Measurements from ENCODE around the gene SLC25A1.

Gene SLC25A1

DNA sequence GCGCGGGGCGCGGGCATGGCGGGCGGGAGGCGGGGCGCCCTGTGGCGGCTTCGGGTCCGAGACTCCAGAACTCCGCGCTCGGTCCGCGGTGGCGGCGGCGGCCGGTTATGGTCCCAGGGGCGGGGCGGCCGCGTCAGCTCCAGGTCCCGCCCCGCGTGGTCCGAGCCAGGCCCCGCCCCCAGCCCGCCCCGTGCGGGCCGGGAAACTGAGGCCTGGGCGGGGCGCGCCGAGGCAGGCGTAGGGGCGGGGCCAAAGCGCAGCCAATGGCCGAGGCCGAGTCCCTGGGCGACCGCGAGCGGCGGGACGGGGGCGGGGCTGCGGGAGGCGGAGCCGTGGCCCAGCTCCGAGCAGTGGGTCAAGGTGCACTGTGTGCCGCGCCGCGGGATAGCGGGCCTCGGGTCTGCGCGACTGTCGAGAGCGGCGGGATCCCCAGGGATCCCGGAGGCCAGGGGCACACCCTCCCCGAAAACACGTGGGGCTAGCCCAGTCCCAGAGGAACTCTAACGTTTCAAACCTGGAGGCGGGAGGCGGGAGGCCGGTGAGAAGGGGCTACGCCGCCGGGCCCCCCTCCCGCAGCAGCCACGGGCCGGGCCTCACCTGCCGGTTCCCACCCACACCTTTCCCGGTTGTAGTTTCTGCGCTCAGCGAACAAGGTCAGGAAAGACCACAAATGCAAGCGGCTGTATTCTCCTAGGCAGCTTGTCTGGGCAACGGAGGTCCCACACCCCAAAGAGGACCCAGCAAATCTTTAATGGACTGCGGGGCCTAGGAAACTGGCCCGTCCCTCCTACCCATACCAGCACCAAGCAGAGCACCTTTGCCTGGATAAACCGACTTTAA lies at the start of gene SLC25A1:
Gene SLC25A1, minus strand, starts transcription at position 80 of the 840 bp plus-strand sequence. Its CDS starts 63 bp downstream, at position 17.
- DNase-seq (ENCODE audit: low read depth) = peak; percentile 89

DNA sequence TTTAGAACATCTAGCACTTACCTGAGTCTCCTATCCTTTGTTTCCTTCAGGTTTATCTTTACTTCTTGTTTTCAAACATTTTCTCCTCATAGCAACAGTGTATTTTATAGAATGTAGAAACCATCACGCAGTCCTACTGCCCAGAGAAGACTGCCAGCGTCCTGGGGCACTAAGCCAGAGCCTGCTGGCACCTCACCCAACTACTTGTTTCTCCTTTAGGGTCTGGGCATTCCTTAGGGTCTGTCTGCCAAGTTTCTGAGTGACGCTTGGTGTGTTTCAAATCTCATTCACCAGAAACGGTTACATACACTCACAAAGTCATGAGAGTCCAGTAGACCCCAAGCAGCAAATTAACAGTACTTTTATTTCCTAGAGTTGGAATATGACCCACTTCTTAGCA lies 49.6 kb upstream of the SLC25A1 start:
- DNase-seq (ENCODE audit: low read depth) = no peak

DNA sequence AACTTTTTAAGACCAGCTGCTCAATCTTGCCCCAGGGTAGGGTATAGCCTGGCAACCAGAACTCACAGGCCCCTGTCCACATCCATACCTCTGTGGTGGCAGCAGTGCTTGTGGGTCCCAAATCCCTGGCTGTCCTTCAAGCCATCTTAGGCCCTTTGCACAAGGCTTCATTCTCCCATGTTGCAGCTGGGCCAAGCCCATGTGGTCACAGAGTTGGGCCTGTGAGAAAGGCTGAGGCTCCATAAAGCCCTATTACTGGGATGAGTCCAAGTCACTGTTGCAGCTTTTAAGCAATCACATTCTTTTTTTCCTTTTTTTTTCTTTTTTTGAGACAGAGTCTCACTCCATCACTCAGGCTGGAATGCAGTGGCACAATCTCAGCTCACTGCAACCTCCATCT lies 47.9 kb upstream of the SLC25A1 start:
- DNase-seq (ENCODE audit: low read depth) = peak; percentile 6

DNA sequence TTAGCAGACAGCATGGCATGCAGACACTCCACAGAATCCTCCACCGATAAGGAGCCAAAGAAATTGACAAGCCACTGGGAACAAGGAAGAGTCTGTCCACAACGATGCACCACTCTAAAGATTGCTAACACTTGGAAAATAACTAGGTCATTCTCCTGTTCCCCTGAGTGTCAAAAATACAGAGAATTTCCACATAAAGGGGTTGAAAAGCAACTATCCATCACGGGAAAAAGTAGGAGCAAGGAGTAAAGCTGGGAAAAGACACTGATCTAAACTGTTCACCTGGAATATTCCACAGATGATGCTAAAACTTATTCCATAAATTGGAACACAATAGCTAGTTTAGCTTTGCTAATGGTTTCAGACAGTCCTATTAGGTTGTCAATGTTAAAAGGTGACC lies 47.0 kb upstream of the SLC25A1 start:
- no peak for DNase-seq (ENCODE audit: low read depth)

DNA sequence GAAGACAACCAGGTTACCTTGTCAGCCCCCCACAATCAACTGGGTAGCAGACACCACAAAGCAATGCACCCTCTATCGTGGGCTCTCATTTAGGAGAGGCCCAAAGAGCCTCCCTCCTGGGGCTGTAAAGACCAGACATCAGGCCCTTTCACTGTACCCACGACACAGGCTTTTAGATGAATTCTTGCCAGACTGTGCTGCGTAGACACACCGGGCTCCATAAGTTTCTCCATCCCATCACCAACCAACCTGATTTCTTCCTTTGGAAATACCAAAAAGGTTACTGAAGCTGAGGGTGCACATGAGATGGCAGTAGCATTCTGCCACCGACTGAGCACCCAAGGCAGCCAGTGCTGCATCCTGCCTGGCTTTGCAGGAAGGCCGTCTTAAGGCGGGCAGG lies 46.4 kb upstream of the SLC25A1 start:
- DNase-seq (ENCODE audit: low read depth) = no peak

DNA sequence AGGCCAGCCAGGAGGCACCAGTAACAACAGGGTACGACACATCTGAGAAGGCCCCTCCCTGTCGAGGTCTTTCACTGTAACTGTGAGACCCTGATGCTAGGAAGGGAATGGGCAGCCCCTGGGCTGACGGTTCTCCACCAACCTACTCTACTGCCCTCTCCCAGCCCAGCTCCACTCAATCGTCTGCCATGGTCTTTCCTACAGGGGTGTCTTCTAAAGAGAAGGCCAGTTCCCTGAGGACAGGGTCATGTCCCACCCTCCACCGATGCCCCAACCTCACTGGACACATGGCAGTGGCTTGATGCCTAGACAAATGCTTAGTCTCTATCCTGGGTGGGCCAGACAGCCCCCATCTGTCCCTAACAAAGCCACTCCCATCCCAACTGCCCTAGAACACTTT lies 46.0 kb upstream of the SLC25A1 start:
- DNase-seq (ENCODE audit: low read depth) = no peak

DNA sequence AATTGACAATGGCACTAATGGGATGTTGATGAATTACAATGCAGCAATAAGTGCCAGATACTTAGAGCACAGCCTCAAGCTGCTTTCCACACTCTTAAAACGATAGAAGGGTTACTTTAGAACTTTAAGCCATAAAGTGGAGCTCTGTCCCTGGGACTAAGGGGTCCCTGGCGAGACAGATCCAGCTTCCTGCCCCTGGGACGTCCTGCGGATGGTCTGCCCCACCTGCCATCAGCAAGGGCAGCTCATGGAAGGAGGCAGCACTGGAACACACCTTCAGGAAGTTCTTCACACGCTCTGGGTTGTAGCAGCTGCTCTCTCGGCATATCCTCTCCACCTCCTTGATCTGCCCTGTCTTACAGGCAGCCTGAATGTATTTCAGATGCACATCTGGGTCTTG lies 45.1 kb upstream of the SLC25A1 start:
- DNase-seq (ENCODE audit: low read depth) = no peak

DNA sequence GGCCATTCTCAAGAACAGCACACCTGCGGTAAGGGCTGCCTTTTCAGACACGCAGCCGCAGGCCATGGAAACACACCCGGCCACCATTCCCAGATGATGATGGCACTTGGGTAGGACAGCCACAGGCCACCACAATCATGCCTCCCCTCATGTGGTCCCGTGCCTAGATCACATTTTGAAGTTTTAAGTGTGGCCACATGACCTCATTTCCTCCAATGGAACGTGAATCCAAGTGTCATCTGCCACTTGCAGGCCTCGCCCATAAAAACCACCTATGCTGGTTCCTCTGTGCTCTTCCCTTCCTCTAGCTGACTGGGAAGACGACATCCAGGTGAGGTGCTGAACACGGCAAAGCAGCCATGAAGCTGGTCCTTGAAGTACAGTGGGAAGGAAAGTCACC lies 44.6 kb upstream of the SLC25A1 start:
- DNase-seq (ENCODE audit: low read depth) = no peak

DNA sequence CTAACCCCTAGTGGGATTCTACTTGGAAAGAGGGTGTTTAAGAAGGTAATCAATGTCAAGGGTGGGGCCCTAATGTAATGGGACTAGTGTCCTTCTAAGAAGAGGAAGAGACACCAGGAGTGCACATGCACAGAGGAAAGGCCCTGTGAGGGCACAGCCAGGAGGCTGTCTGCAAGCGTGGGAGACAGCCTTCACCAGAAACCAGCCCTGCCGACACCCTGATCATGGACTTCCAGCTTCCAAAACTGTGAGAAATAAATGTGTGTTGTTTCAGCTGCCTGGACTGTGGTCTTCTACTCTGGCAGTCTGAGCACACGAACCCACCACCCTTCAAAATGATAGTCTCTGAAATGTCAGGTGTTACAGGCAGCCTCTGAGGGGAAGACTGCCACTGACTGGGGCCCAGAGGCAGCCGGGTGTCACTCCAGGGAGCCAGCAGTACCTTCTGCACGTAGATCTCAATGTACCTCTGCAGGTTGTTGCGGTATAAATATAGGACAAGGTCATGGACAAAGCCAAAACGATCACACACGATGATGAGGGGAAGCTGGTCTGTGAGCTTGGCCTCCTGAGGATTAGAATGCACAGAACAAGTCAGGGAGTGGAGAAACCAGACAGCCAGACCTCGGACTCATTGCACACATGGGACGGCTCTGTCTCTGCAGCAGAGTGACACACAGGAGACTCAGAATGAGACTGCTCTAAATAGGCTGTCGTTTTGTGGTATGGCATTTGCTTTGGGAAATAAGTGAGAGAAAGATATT lies 43.9 kb upstream of the SLC25A1 start:
- no peak for DNase-seq (ENCODE audit: low read depth)

DNA sequence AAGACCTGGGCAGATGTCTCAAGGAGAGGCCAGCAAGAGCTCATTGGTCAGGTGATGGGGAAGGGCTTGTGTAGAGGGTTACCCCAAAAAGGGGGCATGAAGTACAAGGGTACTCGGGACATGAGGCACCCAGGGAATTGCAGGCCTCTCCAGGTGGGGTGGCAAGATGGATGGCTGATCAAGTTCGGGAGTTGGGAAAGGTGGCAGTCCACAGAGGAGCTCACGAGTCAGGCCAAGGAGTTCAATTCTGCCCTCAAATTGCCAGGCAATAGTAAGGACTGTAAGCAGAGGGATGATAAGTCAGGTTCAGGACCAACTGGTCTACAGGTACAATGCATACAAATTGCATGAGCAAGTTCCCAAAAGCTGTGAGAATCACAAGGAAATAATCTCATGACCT lies 42.3 kb upstream of the SLC25A1 start:
- no peak for DNase-seq (ENCODE audit: low read depth)

DNA sequence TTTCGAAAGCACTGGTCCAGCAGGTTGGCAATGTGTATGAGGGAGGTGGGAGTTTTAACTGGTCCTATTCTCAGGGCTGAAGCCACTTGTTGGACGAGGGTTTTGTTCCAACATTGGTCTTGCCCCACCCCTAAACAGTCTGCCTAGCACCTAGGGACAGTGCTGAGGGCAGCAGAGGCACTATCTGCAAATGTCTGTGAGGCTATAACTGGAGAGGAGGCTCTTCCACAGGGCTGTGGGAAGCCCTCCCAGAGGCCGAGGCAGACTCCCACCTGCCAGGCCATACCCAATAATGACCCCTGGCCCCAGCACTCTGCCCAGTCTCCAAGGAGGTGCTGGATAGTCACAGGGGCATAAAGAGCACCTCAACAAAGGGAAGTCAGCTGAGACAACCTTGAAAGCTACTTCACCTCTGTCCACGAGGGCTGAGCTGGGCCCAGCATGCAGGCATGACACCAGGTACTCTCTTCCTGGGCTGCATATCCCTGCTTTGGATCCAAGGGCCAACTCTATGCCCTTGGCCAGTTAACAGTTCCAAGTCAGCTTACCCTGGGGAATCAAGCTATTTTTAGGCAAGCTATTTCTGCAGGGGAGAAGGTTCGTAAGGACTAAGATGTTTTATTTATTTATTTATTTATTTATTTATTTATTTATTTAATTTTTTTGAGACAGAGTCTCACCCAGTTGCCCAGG lies 40.2 kb upstream of the SLC25A1 start:
- DNase-seq (ENCODE audit: low read depth) = no peak

DNA sequence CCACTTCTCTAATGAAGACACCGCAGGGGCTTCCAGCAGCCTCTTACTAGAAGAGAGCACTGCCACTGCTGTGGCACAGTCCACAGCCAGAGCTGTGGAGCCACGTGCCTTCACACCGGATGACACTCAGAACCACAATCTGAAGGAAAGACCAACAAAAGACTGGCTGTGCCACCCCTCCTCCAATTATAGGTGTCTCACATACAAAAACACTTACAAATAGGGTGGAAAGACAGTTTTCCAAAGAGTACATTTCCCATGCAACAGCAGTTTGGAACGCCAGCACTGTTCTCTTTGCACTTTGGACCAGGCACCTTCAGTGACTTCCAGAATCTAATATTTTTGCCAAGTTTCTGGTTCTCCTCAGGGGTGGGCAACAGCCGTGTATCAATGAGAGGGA lies 38.0 kb upstream of the SLC25A1 start:
- no peak for DNase-seq (ENCODE audit: low read depth)

DNA sequence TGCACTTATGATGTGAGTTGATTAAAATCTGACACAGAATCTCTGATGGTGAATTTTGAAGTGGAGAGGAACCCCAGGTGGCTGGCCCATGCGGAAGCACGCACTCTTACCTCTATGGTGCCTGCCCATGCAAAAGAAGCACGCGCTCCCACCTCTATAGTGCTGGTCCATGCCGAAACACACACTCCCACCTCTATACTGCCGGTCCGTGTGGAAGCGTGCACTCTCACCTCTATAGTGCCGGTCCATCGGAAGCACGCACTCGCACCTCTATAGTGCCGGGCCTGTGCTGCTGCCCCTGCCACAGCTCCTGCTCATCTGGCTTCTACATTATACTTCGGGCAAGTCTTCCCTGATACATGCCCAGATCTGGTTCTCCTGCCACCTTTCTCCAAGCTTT lies 36.8 kb upstream of the SLC25A1 start:
- no peak for DNase-seq (ENCODE audit: low read depth)

DNA sequence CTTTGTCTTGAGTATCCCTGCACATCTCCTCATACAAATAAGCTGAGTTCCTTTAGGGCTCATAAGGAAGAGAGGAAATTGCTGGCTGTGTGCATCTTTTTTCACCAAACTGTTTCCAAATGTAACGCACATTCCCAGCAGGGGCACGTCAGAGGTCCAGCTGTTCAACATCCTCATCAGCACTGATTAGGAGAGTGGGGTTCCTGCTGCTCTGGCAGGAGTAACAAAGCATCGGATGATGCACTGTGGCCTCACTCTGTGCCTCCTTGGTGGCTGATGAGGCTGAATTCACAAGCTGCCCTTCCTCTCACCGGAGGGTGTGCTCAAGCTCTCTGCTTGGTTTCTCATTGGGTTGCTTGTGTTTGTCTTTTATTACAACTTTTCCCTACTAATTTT lies 35.5 kb upstream of the SLC25A1 start:
- peak; percentile 8 for DNase-seq (ENCODE audit: low read depth)

DNA sequence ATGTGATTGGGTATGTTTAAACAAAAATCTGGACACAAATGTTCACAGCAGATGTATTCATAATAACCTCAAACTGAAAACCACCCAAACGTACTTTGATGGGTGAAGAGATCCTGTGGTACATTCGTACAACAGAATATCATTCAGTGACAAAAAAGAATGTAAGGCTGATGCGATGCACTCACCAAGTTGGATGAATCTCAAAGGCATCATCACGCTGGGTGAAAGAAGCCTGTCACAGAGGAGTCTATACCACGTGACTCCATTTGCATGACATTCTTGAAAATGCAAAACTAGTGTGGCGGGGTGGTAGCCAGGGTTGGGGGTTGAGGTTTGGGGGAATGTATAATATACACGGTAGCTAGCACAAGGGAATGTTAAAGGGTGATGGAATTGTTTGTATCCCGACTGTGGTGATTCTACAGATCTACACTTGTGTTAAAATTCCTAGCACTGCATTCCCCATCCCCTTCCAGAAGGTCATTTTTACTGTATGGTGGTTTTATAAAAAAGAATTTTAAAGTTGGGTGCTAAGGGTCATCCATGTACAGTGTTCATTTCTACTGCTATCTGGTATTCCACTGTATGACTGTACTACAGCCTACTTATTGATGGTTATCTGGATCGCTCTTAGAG lies 35.0 kb upstream of the SLC25A1 start:
- DNase-seq (ENCODE audit: low read depth) = no peak

DNA sequence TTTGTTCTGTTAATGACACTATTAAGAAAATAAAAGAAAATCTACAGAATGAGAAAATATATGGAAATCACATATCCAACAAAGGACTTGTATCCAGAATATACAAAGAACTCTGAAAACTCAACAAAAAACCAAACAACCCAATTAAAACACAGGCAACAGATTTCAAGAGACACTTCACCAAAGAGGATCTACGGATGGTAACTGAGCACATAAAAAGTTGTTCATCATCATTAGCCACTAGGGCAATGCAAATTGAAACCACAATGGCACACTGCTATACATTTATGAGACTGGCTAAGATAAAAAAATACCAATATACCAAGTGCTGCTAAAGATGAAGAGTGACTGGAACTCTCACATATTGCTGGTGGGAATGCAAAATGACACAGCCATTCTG lies 34.5 kb upstream of the SLC25A1 start:
- no peak for DNase-seq (ENCODE audit: low read depth)

DNA sequence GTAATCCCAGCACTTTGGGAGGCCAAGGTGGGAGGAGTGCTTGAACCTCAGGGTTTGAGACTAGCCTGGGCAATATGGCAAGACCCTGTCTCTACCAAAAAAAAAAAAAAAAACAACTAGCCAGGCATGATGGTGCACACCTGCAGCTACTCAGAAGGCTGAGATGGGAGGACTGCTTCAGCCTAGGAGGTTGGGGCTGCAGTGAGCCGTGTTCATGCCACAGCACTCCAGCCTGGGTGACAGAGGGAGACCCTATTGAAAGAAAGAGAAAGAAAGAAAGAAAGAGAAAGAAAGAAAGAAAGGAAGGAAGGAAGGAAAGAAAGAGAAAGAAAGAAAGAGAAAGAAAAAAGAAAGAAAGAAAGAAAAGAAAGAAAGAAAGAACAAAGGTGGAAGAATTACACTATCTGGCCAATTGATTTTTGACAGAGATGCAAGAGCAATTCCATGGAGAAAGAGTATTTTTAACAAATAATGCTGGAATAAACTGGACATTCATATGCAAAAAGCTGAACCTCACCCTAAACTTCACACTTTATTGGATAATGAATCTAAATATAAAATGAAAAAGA lies 33.9 kb upstream of the SLC25A1 start:
- no peak for DNase-seq (ENCODE audit: low read depth)

DNA sequence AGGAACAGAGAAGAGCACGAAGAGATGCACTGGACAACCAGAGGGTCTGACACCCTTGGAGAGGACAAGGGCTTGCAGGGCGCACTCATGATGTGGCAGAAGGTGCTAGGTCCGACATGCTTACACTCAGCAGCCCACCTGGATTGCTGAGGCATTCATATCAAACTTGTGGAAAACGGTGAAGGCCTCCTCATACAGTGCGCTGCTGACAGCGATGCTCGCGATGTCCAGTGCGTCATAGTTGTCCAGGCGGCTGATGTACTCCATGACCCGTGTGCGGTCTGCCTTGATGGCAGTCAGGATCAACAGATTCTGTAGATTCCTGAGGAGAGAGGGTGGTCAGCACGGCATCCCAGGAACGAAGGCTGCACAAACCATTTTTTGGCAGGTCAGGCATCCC lies 31.7 kb upstream of the SLC25A1 start:
- DNase-seq (ENCODE audit: low read depth) = no peak

DNA sequence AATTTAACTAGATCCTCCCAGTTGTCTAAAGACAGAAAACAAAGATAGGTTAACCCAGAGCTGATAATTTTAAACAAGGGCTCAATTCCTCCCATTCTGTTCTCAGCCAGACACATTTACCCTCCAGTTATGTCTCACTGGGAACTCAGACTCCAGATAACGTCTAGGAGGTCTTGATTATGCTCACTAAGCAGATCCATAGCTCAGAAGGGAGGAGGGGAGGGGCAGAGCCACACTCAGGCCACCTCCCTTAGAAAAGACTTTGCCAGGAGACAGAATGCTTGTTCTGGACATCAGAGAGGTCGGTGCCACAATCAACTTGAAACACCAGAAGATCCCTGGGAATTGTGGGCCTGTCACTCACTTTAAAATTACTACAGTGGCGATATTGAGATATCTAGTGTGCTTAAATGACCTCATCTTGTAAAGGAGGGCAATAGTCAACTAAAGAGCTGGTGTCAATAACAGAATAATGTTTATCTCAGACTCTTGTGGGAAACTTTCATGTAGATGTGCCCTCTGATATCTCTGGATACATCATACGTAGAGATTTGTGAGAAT lies 29.8 kb upstream of the SLC25A1 start:
- no peak for DNase-seq (ENCODE audit: low read depth)

DNA sequence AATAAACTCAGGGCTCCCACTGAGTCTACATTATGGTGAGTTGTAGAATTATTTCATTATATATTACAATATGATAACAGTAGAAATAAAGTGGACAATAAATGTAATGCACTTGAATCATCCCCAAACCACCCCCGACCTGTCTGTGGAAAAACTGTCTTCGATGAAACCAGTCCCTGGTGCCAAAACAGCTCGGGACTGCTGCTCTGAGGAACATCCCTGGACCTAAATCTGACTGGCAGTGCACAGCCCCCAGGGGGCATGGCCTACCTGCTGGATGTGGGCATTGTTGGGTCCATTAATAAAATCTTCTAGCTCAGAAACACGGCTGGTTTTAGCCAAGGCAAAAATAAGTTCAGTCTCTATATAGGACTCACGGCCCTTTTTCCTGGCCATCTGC lies 29.3 kb upstream of the SLC25A1 start:
- no peak for DNase-seq (ENCODE audit: low read depth)

DNA sequence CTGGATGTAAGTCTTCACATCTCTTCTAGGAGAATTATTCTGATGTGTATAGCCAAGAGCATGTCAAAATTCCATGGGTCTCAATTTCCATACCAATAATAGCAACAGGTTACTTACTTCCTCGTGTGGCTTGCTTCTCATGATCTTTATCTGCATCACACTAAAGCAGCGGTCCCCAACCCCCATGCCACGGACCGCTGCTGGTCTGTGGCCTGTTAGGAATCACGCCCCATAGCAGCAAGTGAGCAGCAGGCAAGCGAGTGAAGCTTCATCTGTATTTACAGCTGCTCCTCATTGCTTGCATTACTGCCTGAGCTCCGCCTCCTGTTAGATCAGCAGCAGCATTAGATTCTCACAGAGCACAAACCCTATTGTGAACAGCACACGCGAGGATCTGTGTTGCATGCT lies 28.9 kb upstream of the SLC25A1 start:
- DNase-seq (ENCODE audit: low read depth) = no peak

DNA sequence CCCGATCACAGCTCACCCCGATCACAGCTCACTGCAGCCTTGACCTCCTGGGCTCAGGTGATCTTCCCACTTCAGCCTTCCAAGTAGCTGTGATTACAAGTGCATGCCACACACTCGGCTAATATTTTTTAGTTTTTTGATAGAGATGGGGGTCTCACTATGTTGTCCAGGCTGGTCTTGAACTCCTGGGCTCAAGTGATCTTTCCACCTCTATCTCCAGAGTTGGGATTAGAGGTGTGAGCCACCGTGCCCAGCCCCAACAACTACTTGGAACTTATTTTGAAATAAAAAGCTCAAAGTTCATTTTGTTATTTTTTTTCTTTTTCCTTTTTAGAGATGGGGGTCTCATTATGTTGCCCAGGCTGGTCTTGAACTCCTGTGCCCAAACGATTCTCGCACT lies 27.8 kb upstream of the SLC25A1 start:
- no peak for DNase-seq (ENCODE audit: low read depth)

Data from EH (cell line).